Stimulated activated CD8-positive, alpha-beta memory T cell treated with anti-CD3 and anti-CD28 coated beads, Interleukin-7, amount 100 ng/mL, for 4 hours (primary cell): ENCODE measurements around the gene CARD11.

ENCODE experiments used
- DNase-seq, 2 donors: peaks; one replicate each; pipeline ENCODE4 v3.0.0-alpha.2; 2020; ENCODE audit warnings: low read depth in 2 of 2

The CARD11 gene

GRCh38 chr7:2982831-2983230 is 60.8 kb downstream of the CARD11 start:
- DNase-seq = peak; percentile 45 to 53

- no peak for DNase-seq
Measured at GRCh38 chr7:2982401-2982800, 61.3 kb downstream of the CARD11 start.

GRCh38 chr7:2981103-2981480 is 62.6 kb downstream of the CARD11 start:
- no peak for DNase-seq

GRCh38 chr7:2980401-2981102 is 63.1 kb downstream of the CARD11 start:
- DNase-seq = peak in 1 of 2 donors; percentile 24

GRCh38 chr7:2979951-2980350 is 63.7 kb downstream of the CARD11 start:
- no peak for DNase-seq

GRCh38 chr7:2979201-2979631 is 64.5 kb downstream of the CARD11 start:
- no peak for DNase-seq

GRCh38 chr7:2978408-2978807 is 65.3 kb downstream of the CARD11 start:
- DNase-seq = peak; percentile 76 to 85

GRCh38 chr7:2975821-2976371 is 67.8 kb downstream of the CARD11 start:
- DNase-seq = no peak

GRCh38 chr7:2974093-2974819 is 69.4 kb downstream of the CARD11 start:
- DNase-seq = no peak

- DNase-seq = no peak
Measured at GRCh38 chr7:2972835-2973161, 70.9 kb downstream of the CARD11 start.

GRCh38 chr7:2971914-2972834 is 71.5 kb downstream of the CARD11 start:
- DNase-seq = no peak

GRCh38 chr7:2970861-2971260 is 72.8 kb downstream of the CARD11 start:
- DNase-seq = no peak

- no peak for DNase-seq
Measured at GRCh38 chr7:2970307-2970664, 73.4 kb downstream of the CARD11 start.

GRCh38 chr7:2969398-2970306 is 74.0 kb downstream of the CARD11 start:
- no peak for DNase-seq

GRCh38 chr7:2968616-2969397 is 74.9 kb downstream of the CARD11 start:
- no peak for DNase-seq

- no peak for DNase-seq
Measured at GRCh38 chr7:2968176-2968575, 75.5 kb downstream of the CARD11 start.

GRCh38 chr7:2967705-2968104 is 76.0 kb downstream of the CARD11 start:
- no peak for DNase-seq

GRCh38 chr7:2967253-2967652 is 76.4 kb downstream of the CARD11 start:
- DNase-seq = no peak

- no peak for DNase-seq
Measured at GRCh38 chr7:2966466-2967078, 77.1 kb downstream of the CARD11 start.

- DNase-seq = no peak
Measured at GRCh38 chr7:2965745-2966270, 77.9 kb downstream of the CARD11 start.
